Measurements from ENCODE around the gene FBXO30.

DNA sequence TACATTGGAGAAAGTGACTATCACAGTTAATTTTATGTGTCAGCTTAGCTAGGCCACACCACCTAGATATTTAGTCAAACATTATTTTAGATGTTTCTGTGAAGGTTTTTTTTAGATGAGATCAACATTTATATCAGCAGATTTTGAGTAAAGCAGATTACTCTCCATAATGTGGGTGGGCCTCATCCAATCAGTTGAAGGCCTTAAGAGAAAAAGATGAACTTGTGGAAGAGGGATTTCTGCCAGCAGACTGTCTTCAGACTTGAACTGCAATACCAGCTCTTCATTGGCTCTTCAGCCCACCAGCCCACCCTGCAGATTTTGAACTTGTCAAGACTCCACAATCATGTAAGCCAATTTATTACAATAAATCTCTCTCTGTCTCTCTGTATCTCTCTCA is 25.1 kb upstream of the FBXO30 start:
- TF ChIP-seq ZBTB7A (IDR thresholded peaks at IDR 0.05; ENCODE audit: low read depth) (no peak), RAD21 (IDR thresholded peaks at IDR 0.05; ENCODE audit: low read depth) (no peak), TCF12 (IDR thresholded peaks at IDR 0.05; ENCODE audit: low read depth) (no peak), EP300 (IDR thresholded peaks at IDR 0.05; ENCODE audit: borderline replicate concordance) (no peak), YY1 (IDR thresholded peaks at IDR 0.05; ENCODE audit: low read depth) (no peak), CEBPB (IDR thresholded peaks at IDR 0.05) (no peak), CREB1 (IDR thresholded peaks at IDR 0.05; ENCODE audit: low read depth) (no peak), EGR1 (IDR thresholded peaks at IDR 0.05) (no peak), FOXM1 (IDR thresholded peaks at IDR 0.05; ENCODE audit: borderline replicate concordance, low read depth) (no peak), TEAD4 (IDR thresholded peaks at IDR 0.05) (no peak), NFIC (IDR thresholded peaks at IDR 0.05) (no peak), TAF1 (IDR thresholded peaks at IDR 0.05; ENCODE audit: low read depth) (no peak)
- TF ChIP-seq, protein P1, sequence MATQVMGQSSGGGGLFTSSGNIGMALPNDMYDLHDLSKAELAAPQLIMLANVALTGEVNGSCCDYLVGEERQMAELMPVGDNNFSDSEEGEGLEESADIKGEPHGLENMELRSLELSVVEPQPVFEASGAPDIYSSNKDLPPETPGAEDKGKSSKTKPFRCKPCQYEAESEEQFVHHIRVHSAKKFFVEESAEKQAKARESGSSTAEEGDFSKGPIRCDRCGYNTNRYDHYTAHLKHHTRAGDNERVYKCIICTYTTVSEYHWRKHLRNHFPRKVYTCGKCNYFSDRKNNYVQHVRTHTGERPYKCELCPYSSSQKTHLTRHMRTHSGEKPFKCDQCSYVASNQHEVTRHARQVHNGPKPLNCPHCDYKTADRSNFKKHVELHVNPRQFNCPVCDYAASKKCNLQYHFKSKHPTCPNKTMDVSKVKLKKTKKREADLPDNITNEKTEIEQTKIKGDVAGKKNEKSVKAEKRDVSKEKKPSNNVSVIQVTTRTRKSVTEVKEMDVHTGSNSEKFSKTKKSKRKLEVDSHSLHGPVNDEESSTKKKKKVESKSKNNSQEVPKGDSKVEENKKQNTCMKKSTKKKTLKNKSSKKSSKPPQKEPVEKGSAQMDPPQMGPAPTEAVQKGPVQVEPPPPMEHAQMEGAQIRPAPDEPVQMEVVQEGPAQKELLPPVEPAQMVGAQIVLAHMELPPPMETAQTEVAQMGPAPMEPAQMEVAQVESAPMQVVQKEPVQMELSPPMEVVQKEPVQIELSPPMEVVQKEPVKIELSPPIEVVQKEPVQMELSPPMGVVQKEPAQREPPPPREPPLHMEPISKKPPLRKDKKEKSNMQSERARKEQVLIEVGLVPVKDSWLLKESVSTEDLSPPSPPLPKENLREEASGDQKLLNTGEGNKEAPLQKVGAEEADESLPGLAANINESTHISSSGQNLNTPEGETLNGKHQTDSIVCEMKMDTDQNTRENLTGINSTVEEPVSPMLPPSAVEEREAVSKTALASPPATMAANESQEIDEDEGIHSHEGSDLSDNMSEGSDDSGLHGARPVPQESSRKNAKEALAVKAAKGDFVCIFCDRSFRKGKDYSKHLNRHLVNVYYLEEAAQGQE (IDR thresholded peaks at IDR 0.05; ENCODE audit: low read depth), result no peak
- TF ChIP-seq, protein P2, sequence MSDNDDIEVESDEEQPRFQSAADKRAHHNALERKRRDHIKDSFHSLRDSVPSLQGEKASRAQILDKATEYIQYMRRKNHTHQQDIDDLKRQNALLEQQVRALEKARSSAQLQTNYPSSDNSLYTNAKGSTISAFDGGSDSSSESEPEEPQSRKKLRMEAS (IDR thresholded peaks at IDR 0.05), result no peak

All from Ishikawa (cell line).